Neural crest cell (in vitro differentiated cells): Measurements from ENCODE around the gene C1GALT1C1. TPM values are rescaled to one million over a fixed set of nuclear protein-coding genes. Genes with fewer than 3 reads are reported as not detected.

Experiments
- DNase-seq: peaks from one replicate; pipeline ENCODE4 v3.0.0; 2021; ENCODE audit warnings: low read depth, mixed read lengths, low spot score
- H3K27ac Mint-ChIP-seq: one replicate; pipeline ENCODE4 v1.8.0; 2021; ENCODE audit warnings: mild to moderate bottlenecking, mixed read lengths; ENCODE audit not compliant: unreplicated experiment
- H3K27me3 Mint-ChIP-seq: 2 replicates; pipeline ENCODE4 v1.8.0; 2021; ENCODE audit warnings: low read depth, mild to moderate bottlenecking, mixed read lengths
- H3K36me3 Mint-ChIP-seq: 2 replicates; pipeline ENCODE4 v1.8.0; 2021; ENCODE audit warnings: low read depth, mild to moderate bottlenecking, mixed read lengths
- H3K4me1 Mint-ChIP-seq: 2 replicates; pipeline ENCODE4 v1.8.0; 2021; ENCODE audit warnings: mixed read lengths
- H3K4me3 Mint-ChIP-seq: one replicate; pipeline ENCODE4 v1.8.0; 2021; ENCODE audit warnings: mild to moderate bottlenecking, mixed read lengths
- H3K9me3 Mint-ChIP-seq: 2 replicates; pipeline ENCODE4 v1.8.0; 2021; ENCODE audit warnings: mixed read lengths
- CTCF ChIP-seq: fragments of 200-600 bp; sonication (generic); conservative IDR thresholded peaks from 2 replicates; pipeline ENCODE4 v1.5.0; 2021; ENCODE audit warnings: antibody characterized with exemption, mild to moderate bottlenecking
- total RNA-seq: library from RNA; stranded (reverse); gene quantifications from 2 replicates; pipeline ENCODE4 v1.2.1, GENCODE V29; 2021

The C1GALT1C1 gene
- total RNA-seq, 1 donor from 2014 or later, result 11.9 TPM

GRCh38 chrX:120614816-120615215 lies 15.0 kb downstream of the C1GALT1C1 start:
- Mint-ChIP-seq H3K4me1 (no peaks in the 10 kb centered on the region), H3K9me3 (no peaks in the 10 kb centered on the region), H3K27ac (no peak overlapping the region), H3K4me3 (no peak overlapping the region), H3K36me3 (peaks cover 7% of the 10 kb centered on the region), H3K27me3 (no peaks in the 10 kb centered on the region)
- DNase-seq, result no peak
- TF ChIP-seq CTCF, result no peak

GRCh38 chrX:120612086-120612485 lies 17.8 kb downstream of the C1GALT1C1 start:
- no peaks in the 10 kb centered on the region for H3K9me3 Mint-ChIP-seq
- peaks cover 6% of the 10 kb centered on the region for H3K36me3 Mint-ChIP-seq
- H3K27me3 Mint-ChIP-seq, result no peaks in the 10 kb centered on the region
- H3K4me3 Mint-ChIP-seq, result no peak overlapping the region
- no peak for TF ChIP-seq CTCF
- DNase-seq, result no peak
- H3K4me1 Mint-ChIP-seq, result no peaks in the 10 kb centered on the region
- no peak overlapping the region for H3K27ac Mint-ChIP-seq

GRCh38 chrX:120604361-120604782 lies 25.5 kb downstream of the C1GALT1C1 start:
- no peak for TF ChIP-seq CTCF
- no peaks in the 10 kb centered on the region for H3K9me3 Mint-ChIP-seq
- peaks cover 12% of the 10 kb centered on the region for H3K4me1 Mint-ChIP-seq
- peak overlapping the region; percentile 81 for H3K27ac Mint-ChIP-seq
- H3K4me3 Mint-ChIP-seq, result peak overlapping the region; percentile 95
- peaks cover 9% of the 10 kb centered on the region for H3K27me3 Mint-ChIP-seq
- no peak for DNase-seq
- peaks cover 3% of the 10 kb centered on the region for H3K36me3 Mint-ChIP-seq

- peak; percentile 56 for DNase-seq
- Mint-ChIP-seq H3K9me3 (no peaks in the 10 kb centered on the region), H3K4me3 (peak within 1 kb of the TSS; percentile 95), H3K27me3 (peaks cover 13% of the 10 kb centered on the region), H3K36me3 (peaks cover 3% of the 10 kb centered on the region), H3K4me1 (peaks cover 12% of the 10 kb centered on the region), H3K27ac (peak within 1 kb of the TSS; percentile 99)
- no peak for TF ChIP-seq CTCF
Observed at GRCh38 chrX:120603707-120604360, 26.0 kb downstream of the C1GALT1C1 start, which contains the start of gene MCTS1. MCTS1 (plus strand) TSS chrX:120604101; CDS start chrX:120604237, 136 bp downstream.

- Mint-ChIP-seq H3K4me3 (no peak overlapping the region), H3K27me3 (peaks cover 17% of the 10 kb centered on the region), H3K4me1 (no peaks in the 10 kb centered on the region), H3K36me3 (no peaks in the 10 kb centered on the region), H3K27ac (no peak overlapping the region), H3K9me3 (peaks cover 15% of the 10 kb centered on the region)
- no peak for DNase-seq
- no peak for TF ChIP-seq CTCF
Observed at GRCh38 chrX:120585702-120586101, 44.2 kb downstream of the C1GALT1C1 start.

Other genes starting within 250 kb of the C1GALT1C1 start
- gene LAMP2, start 160.8 kb downstream of the C1GALT1C1 start, total RNA-seq, result 40.1 and 45.5 TPM in 2 replicates
- 46.7 and 52.2 TPM in 2 replicates for gene CUL4B, start 69.1 kb downstream of the C1GALT1C1 start, total RNA-seq
- 38.0 and 38.7 TPM in 2 replicates for gene MCTS1, start 26.0 kb downstream of the C1GALT1C1 start, total RNA-seq
- not detected in 2 replicates for gene CT47B1, start 245.8 kb upstream of the C1GALT1C1 start, total RNA-seq